Activated naive CD4-positive, alpha-beta T cell treated with anti-CD3 and anti-CD28 coated beads for 36 hours (primary cell): Measurements from ENCODE around the gene TPM3. TPM values are rescaled to one million over a fixed set of nuclear protein-coding genes. Genes with fewer than 3 reads are reported as not detected.
"Not testable (repeated sequence)": the region's sequence is repeated elsewhere in the genome, so short reads cannot be mapped to it uniquely, and the experiment has no call there.

Source experiments
- CTCF ChIA-PET: fragments of 350-600 bp; sonication (Branson Sonifier 250); formaldehyde crosslinking; loops from one replicate; lab custom pipeline; 2021; ENCODE audit warnings: antibody characterized with exemption; lab: Charles Lee
- DNase-seq: peaks from one replicate; pipeline ENCODE4 v3.0.0-alpha.2; 2020
- H3K27ac Mint-ChIP-seq: one replicate; pipeline ENCODE4 v1.8.0; 2021; ENCODE audit warnings: mild to moderate bottlenecking, mixed read lengths
- H3K27me3 Mint-ChIP-seq: one replicate; pipeline ENCODE4 v1.8.0; 2021; ENCODE audit warnings: low read depth, mixed read lengths
- H3K36me3 Mint-ChIP-seq: one replicate; pipeline ENCODE4 v1.8.0; 2021; ENCODE audit warnings: low read depth, mixed read lengths
- H3K4me1 Mint-ChIP-seq: one replicate; pipeline ENCODE4 v1.8.0; 2021; ENCODE audit warnings: low read depth, mixed read lengths
- H3K4me3 Mint-ChIP-seq: one replicate; pipeline ENCODE4 v1.8.0; 2021; ENCODE audit warnings: mild to moderate bottlenecking, moderate library complexity, mixed read lengths
- H3K9me3 Mint-ChIP-seq: one replicate; pipeline ENCODE4 v1.8.0; 2021; ENCODE audit warnings: mixed read lengths
- intact Hi-C: fragments of 100-400 bp; cut with micrococcal nuclease; formaldehyde crosslinking; loops from one replicate; pipeline ENCODE4 v1.15.1; 2023
- microRNA-seq: library from miRNA; unstranded; fragments of <30 nt; microRNA quantifications from one replicate; pipeline ENCODE4 v1.2.0, GENCODE V29; 2022; ENCODE audit warnings: borderline microRNAs expressed, borderline replicate concordance
- total RNA-seq, 2 experiments: library from RNA; stranded (reverse); gene quantifications; one replicate each; pipeline ENCODE4 v1.2.3, GENCODE V29; 2021

The TPM3 gene
- total RNA-seq, 2 experiments from 2014 or later: 587 to 611 TPM

DNA sequence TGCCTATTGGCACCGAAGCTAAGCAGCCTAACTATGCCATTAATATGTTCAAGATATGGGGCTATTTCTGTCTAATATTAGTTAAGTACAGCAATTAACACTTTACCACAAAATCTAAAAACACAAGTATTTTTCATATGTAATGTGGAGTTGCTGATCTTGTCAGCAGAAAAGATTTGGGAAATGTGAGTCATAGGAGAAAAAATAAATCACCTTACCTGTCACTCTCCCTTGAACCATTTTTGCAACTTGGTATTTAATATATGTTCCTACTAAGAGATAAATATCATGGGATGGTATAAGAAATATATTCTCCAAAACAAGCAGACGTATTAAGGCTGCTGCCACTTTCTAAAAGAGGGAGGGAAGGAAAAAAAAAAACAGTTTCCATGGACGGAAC lies 54.0 kb downstream of the TPM3 start:
- no peak overlapping the region for H3K27ac Mint-ChIP-seq
- CTCF ChIA-PET: interaction anchor here (0.7 to 1.9 kb wide), 3 partner anchors 8 to 62 kb away, joined by 4 to 6 read pairs (median 6); no protein-coding TSS in a partner anchor
- no peaks in the 10 kb centered on the region for H3K9me3 Mint-ChIP-seq
- intact Hi-C loops: no loop called here
- DNase-seq: no peak
- H3K27me3 Mint-ChIP-seq: no peaks in the 10 kb centered on the region
- H3K4me1 Mint-ChIP-seq: peaks cover 12% of the 10 kb centered on the region
- H3K4me3 Mint-ChIP-seq: no peak overlapping the region
- no peaks in the 10 kb centered on the region for H3K36me3 Mint-ChIP-seq

DNA sequence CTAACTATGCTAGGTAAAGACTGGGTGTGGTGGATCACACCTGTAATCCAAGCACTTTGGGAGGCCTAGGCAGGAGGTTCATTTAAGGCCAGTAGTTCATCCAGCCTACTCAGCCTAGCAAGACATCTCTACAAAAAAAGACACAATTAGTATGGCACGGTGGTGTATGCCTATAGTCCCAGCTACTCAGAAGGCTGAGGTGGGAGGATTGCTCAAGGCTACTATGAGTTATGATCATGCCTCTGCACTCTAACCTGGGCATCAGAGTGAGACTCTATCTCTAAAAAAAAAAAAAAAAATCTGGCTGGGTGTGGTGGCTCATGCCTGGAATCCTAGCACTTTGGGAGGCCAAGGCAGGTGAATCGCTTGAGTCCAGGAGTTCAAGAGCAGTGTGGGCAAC lies 58.6 kb downstream of the TPM3 start:
- H3K36me3 Mint-ChIP-seq: no peaks in the 10 kb centered on the region
- peaks cover 17% of the 10 kb centered on the region for H3K4me1 Mint-ChIP-seq
- no peaks in the 10 kb centered on the region for H3K27me3 Mint-ChIP-seq
- no peaks in the 10 kb centered on the region for H3K9me3 Mint-ChIP-seq
- intact Hi-C loops: no loop called here
- H3K27ac Mint-ChIP-seq: no peak overlapping the region
- no peak overlapping the region for H3K4me3 Mint-ChIP-seq
- no peak for DNase-seq
- CTCF ChIA-PET: interaction anchor here (0.7 kb wide), 1 partner anchor 600 kb away, joined by 3 read pairs; no protein-coding TSS in a partner anchor

DNA sequence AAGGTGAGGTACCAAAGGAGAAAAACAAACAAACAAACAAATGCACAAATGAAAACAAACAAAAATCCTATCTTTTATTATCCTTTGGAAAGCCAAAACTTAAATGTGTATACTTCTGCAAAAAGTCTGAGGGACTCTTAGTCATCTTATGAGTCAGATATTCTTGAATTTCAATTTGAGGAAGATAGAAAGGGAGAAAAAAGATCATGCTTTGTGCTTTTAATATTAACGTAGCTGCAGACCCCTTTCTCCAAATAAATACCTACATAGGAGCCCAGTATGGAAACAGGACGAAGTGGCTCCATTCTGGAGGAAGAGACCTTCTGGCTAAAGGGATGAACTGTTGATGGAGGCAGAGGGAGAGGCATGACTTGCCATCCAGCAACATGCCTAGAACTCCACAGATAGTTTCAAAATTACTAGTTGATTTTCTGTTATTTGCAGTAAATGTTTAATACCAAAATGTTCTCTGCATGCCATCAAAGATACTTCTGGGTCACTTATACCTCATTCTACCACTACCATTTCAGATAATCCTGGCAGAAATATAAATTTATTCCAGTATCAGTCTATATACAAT lies 62.4 kb downstream of the TPM3 start:
- Mint-ChIP-seq H3K4me3 (no peak overlapping the region), H3K9me3 (peaks cover 1% of the 10 kb centered on the region)
- no peak for DNase-seq

DNA sequence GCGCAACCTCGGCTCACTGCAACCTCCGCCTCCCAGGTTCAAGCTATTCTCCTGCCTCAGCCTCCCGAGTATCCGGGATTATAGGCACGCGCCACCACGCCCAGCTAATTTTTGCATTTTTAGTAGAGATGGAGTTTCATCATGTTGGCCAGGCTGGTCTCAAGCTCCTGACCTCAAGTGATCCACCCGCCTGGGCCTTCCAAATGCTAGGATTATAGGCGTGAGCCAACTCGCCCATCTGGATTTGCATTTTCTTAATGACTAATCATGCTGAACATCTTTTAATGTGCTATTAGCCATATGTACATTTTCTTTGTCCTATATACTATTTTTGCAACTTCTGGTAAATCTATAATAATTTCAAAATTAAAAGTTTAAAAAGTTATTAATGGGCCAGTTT lies 68.7 kb downstream of the TPM3 start:
- DNase-seq, intact Hi-C loops, H3K27ac Mint-ChIP-seq, CTCF ChIA-PET, H3K9me3 Mint-ChIP-seq, H3K27me3 Mint-ChIP-seq, H3K36me3 Mint-ChIP-seq, H3K4me1 Mint-ChIP-seq, H3K4me3 Mint-ChIP-seq: not testable (repeated sequence)

More for the DNA sequence above, 62.4 kb downstream of the TPM3 start:
- CTCF ChIA-PET: interaction anchor here (0.5 kb wide), 1 partner anchor 118 kb away, joined by 3 read pairs; no protein-coding TSS in a partner anchor
- peaks cover 2% of the 10 kb centered on the region for H3K27me3 Mint-ChIP-seq
- peaks cover 12% of the 10 kb centered on the region for H3K4me1 Mint-ChIP-seq
- no peaks in the 10 kb centered on the region for H3K36me3 Mint-ChIP-seq
- intact Hi-C loops: no loop called here
- no peak overlapping the region for H3K27ac Mint-ChIP-seq

DNA sequence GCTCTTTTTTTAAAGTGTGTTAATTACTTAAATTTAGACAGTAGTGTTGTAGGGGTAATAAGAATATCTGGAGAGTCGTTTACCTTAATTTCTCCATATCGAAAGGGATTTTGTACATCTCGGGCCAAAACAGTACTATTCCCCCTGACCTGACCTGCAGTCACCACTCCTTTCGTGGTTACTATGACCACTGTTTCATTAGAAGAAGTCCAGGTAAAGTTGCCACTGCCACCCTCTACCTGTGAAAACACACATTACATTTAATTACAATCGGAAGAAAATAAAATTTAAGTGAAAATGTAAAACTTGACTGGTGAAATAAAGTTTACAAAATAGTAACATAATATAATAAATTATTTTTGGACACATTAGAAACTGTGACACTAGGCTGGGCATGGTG lies 74.3 kb downstream of the TPM3 start:
- H3K27ac Mint-ChIP-seq: no peak overlapping the region
- no peak overlapping the region for H3K4me3 Mint-ChIP-seq
- no peaks in the 10 kb centered on the region for H3K9me3 Mint-ChIP-seq
- intact Hi-C loops: loop anchor here (10.0 kb wide), 1 partner anchor 103 kb away; no protein-coding TSS in a partner anchor
- H3K36me3 Mint-ChIP-seq: no peaks in the 10 kb centered on the region
- CTCF ChIA-PET: no interaction called here
- no peaks in the 10 kb centered on the region for H3K27me3 Mint-ChIP-seq
- DNase-seq: no peak
- peaks cover 3% of the 10 kb centered on the region for H3K4me1 Mint-ChIP-seq

DNA sequence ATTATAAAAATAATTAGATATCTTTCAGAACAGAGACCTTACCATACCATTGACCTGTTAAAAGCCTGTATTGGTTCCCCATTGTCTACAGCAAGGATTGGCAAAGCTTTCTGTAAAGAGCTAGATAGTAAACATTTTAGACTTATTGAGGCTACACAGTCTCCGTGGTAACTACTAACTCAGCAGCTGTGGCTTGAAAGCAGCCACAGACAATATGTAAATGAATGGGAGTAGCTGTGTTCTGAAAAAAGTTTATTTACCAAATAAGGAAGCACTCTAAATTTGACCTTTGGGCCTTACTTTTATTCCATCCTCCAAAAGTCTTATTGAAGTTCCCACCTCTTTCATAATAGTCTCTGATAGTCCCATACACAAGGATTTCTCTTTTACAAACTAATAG lies 76.7 kb downstream of the TPM3 start:
- intact Hi-C loops: loop anchor here (10.0 kb wide), 1 partner anchor 100 kb away; no protein-coding TSS in a partner anchor
- no peak for DNase-seq
- Mint-ChIP-seq H3K9me3 (no peaks in the 10 kb centered on the region), H3K4me1 (peaks cover 3% of the 10 kb centered on the region), H3K27ac (no peak overlapping the region), H3K27me3 (no peaks in the 10 kb centered on the region), H3K4me3 (no peak overlapping the region), H3K36me3 (no peaks in the 10 kb centered on the region)
- CTCF ChIA-PET: no interaction called here

Small RNA genes within 50 kb of the gene (microRNA-seq; reads per million reads assigned to microRNA genes)
- 44.4 reads per million, percentile 49 among the genes with 10 or more reads in this experiment for gene MIR190B

Other genes with a start within 250 kb of the TPM3 start
- gene DENND4B, start 245.4 kb downstream of the TPM3 start, total RNA-seq: 100 to 1,000 TPM; 124 to 130 TPM
- 10 to 100 TPM; 72.6 to 83.0 TPM for gene CRTC2, start 233.5 kb downstream of the TPM3 start, total RNA-seq
- gene SLC39A1, start 228.6 kb downstream of the TPM3 start, total RNA-seq: 10 to 100 TPM; 51.0 to 52.1 TPM
- 1 to 10 TPM; 5.6 to 7.4 TPM for gene CREB3L4, start 224.2 kb downstream of the TPM3 start, total RNA-seq
- gene JTB, start 214.4 kb downstream of the TPM3 start, total RNA-seq: 100 to 1,000 TPM; 126 to 131 TPM
- 10 to 100 TPM; 26.6 to 27.0 TPM for gene RAB13, start 205.8 kb downstream of the TPM3 start, total RNA-seq
- gene RPS27, start 201.3 kb downstream of the TPM3 start, total RNA-seq: 1,000 to 10,000 TPM; 2,339 to 2,449 TPM
- under 1 TPM; 0.02 to 0.05 TPM for gene NUP210L, start 37.0 kb downstream of the TPM3 start, total RNA-seq
- gene CFAP141, start 14.2 kb upstream of the TPM3 start, total RNA-seq: not detected
- gene UBAP2L, start 28.9 kb upstream of the TPM3 start, total RNA-seq: 100 to 1,000 TPM; 154 to 164 TPM
- 100 to 1,000 TPM; 204 to 219 TPM for gene HAX1, start 80.5 kb upstream of the TPM3 start, total RNA-seq
- not detected for gene AQP10, start 129.0 kb upstream of the TPM3 start, total RNA-seq
- gene ATP8B2, start 133.4 kb upstream of the TPM3 start, total RNA-seq: 10 to 100 TPM; 28.2 to 28.7 TPM
- gene IL6R, start 213.2 kb upstream of the TPM3 start, total RNA-seq: 10 to 100 TPM; 17.3 to 25.9 TPM